Omental fat pad (tissue), 4 donors: ENCODE results near the gene RRBP1. TPM values are rescaled to one million over a fixed set of nuclear protein-coding genes. Genes with fewer than 3 reads are reported as not detected.
"Not testable (repeated sequence)": the region's sequence is repeated elsewhere in the genome, so short reads cannot be mapped to it uniquely, and the experiment has no call there.

Source experiments
- ATAC-seq: fragments of 150-250 bp; one replicate; pipeline ENCODE4 v1.9.1; 2016; ENCODE audit warnings: mild to moderate bottlenecking, moderate library complexity; ENCODE audit not compliant: low FRiP score
- DNase-seq: peaks from one replicate; pipeline ENCODE4 v3.0.0-alpha.2; 2019; ENCODE audit warnings: low spot score
- CTCF ChIP-seq, 3 donors: fragments of 450-650 bp; IDR thresholded peaks; one replicate each; pipeline ENCODE4 v1.5.1; 2016 to 2017; ENCODE audit warnings: antibody characterized with exemption in 3 of 3, mild to moderate bottlenecking in 3 of 3, moderate library complexity in 2 of 3
- total RNA-seq, 4 donors: library from RNA; depleted of rRNA; stranded (reverse); fragments of >200 nt; gene quantifications; one replicate each; pipeline ENCODE4 v1.1.0, GENCODE V29; 2016

The RRBP1 gene
- total RNA-seq, 4 donors from 2014 or later: 67.9 to 142 (median 87.2) TPM

- DNase-seq (no peak), ATAC-seq (no peak)
- TF ChIP-seq CTCF (IDR thresholded peaks at IDR 0.05): no peak
These were observed 22.2 kb downstream of the RRBP1 start for GRCh38 chr20:17659801-17660200.

- ATAC-seq: not testable (repeated sequence)
These were observed 22.7 kb downstream of the RRBP1 start for GRCh38 chr20:17659344-17659743.

DNA sequence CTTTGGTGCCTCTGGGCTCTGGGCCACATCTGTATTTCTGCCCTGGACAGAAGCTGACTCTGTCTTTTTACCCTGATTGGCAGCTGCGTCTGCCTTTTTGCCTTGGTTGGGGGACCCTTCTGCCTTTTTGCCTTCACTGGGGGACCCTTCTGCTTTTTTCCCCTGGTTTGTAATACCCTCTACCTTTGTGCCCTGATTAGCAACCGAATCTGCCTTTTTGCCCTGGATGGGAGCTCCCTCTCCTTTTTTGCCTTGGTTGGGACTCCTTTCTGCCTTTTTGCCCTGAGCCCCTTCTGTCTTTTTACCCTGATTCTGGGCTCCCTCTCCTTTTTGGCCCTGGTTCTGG is 23.4 kb downstream of the RRBP1 start:
- TF ChIP-seq CTCF (IDR thresholded peaks at IDR 0.05): no peak
- no peak for DNase-seq
- no peak for ATAC-seq

More at GRCh38 chr20:17659344-17659743, 22.7 kb downstream of the RRBP1 start:
- not testable (repeated sequence) for DNase-seq

DNA sequence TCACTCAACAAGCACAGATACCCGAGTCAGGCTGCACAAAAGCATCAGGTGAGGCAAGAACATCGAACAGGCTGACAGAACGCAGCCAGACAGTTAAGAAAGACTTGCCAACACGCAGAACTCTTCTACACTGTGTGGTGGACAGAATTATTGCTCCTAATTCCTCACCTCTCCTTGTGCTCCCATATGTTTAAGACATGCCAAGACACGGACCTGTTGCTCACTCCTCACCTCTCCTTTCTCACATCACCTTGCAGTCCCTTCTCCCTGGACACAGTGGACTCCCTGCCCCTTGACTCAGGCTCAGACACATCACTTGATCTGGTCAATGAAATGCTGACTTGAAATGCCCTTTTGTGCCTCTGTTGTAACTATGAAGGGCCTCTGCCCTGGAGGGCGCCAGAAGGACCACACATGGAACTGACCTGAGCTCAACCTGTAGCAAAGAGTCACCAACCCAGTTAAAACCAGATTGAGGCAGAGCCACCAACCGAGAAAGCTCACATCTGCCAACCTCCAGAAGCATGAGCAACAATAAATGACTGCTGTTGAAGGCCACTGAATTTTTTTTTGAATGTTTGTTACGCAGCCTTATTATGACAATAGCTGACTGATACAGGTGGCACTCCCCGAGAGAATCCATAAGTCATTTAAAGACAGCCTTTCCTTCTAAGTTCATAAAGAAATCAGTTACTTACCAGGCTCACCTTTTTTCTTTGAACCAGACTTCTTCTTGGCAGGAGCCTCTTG is 24.0 kb downstream of the RRBP1 start:
- DNase-seq (no peak), ATAC-seq (no peak)
- TF ChIP-seq CTCF (IDR thresholded peaks at IDR 0.05): no peak

GRCh38 chr20:17657079-17657825 is 24.8 kb downstream of the RRBP1 start:
- ATAC-seq: no peak
- TF ChIP-seq CTCF (IDR thresholded peaks at IDR 0.05): no peak
- DNase-seq: no peak

- no peak for TF ChIP-seq CTCF (IDR thresholded peaks at IDR 0.05)
- no peak for ATAC-seq
- DNase-seq: no peak
These were observed 26.1 kb downstream of the RRBP1 start for GRCh38 chr20:17655865-17656479.

DNA sequence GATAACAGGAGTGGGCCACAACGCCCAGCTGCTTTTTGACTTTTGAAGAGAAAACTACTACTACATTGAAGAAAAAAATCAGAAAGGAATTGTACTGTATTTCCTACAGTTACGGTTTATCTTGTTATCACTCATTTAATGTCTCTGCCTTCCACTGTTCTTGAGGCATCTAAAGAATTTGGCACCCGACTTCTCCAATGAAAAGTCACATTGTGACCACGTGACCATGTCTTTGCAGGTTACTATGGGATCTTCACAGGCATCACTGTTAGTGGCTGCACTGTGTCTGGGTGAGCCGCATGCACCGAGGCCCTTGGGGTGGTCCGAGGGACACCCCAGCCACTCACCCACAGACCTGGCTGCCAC is 26.8 kb downstream of the RRBP1 start:
- ATAC-seq (no peak), DNase-seq (no peak)
- no peak for TF ChIP-seq CTCF (IDR thresholded peaks at IDR 0.05)
